ENCODE results near the gene ZNF710.

DNA sequence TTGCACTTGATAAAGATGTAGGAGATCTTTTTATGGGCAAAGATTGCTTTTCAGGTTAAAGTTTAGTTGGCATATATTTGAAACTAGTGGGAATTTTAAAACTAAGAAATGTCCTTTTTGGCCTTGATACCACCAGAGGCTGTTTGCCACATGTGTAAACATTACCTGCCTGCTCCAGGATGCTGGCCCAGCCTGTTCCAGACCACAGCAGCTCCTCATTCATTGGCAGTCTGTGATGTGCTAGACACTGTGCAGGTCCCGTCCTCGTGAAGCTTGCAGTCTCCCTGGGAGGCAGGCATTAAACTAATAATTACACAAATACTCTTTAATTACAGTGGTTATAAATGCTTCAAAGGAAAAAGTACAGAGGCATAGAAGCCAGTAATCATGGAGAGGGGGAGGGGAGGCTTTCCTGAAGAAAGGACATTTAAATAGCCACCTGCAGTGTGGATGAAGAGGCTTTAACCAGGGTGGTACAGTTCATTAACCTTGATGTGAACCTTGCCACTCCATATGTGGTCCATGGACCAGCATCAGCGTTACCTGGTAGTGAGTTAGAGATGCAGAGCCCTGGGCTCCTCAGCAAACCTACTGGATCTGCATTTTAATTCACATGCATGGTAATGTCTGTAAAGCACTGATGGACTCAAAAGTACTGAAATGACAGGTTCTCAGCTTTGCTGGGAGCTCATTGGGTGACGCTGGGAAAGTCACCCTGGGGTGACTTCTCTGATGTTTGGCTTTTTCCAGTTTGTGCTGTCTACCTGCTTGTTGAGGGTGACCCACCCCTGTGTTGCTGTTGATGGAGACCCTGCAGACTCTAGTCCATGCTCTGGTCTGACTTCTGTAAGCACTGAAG, 5.3 kb downstream of the ZNF710 start:
- TF ChIP-seq, protein P1, sequence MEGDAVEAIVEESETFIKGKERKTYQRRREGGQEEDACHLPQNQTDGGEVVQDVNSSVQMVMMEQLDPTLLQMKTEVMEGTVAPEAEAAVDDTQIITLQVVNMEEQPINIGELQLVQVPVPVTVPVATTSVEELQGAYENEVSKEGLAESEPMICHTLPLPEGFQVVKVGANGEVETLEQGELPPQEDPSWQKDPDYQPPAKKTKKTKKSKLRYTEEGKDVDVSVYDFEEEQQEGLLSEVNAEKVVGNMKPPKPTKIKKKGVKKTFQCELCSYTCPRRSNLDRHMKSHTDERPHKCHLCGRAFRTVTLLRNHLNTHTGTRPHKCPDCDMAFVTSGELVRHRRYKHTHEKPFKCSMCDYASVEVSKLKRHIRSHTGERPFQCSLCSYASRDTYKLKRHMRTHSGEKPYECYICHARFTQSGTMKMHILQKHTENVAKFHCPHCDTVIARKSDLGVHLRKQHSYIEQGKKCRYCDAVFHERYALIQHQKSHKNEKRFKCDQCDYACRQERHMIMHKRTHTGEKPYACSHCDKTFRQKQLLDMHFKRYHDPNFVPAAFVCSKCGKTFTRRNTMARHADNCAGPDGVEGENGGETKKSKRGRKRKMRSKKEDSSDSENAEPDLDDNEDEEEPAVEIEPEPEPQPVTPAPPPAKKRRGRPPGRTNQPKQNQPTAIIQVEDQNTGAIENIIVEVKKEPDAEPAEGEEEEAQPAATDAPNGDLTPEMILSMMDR (conservative IDR thresholded peaks at IDR 0.05; ENCODE audit: low read length) = no peak
- no peak for TF ChIP-seq EZH2phosphoT487 (IDR thresholded peaks at IDR 0.05; ENCODE audit: borderline replicate concordance)
